ENCODE measurements around the gene IL18RAP. TPM values are rescaled to one million over a fixed set of nuclear protein-coding genes. Genes with fewer than 3 reads are reported as not detected.

Gene IL18RAP
- total RNA-seq, 2 donors from 2014 or later = 0.30 to 1.4 TPM

GRCh38 chr2:102386867-102387541 is 36.0 kb upstream of the IL18RAP start:
- DNase-seq (ENCODE audit: low spot score) = no peak
- no peaks in the 10 kb centered on the region for H3K36me3 ChIP-seq
- no peak overlapping the region for H3K27ac ChIP-seq
- no peak overlapping the region for H3K4me3 ChIP-seq
- peaks cover 0 to 31% of the 10 kb centered on the region in 2 donors for H3K9me3 ChIP-seq
- no peaks in the 10 kb centered on the region for H3K4me1 ChIP-seq
- TF ChIP-seq CTCF (IDR thresholded peaks at IDR 0.05) = no peak
- H3K27me3 ChIP-seq = no peaks in the 10 kb centered on the region

- Histone ChIP-seq H3K4me3 (no peak overlapping the region), H3K36me3 (no peaks in the 10 kb centered on the region), H3K9me3 (peaks cover 0 to 23% of the 10 kb centered on the region in 2 donors), H3K4me1 (no peaks in the 10 kb centered on the region), H3K27ac (no peak overlapping the region), H3K27me3 (no peaks in the 10 kb centered on the region)
- no peak for TF ChIP-seq CTCF (IDR thresholded peaks at IDR 0.05)
- DNase-seq (ENCODE audit: low spot score) = no peak
Measured at GRCh38 chr2:102387763-102388546, 35.0 kb upstream of the IL18RAP start.

GRCh38 chr2:102391565-102391964 is 31.4 kb upstream of the IL18RAP start:
- no peak for TF ChIP-seq CTCF (IDR thresholded peaks at IDR 0.05)
- H3K9me3 ChIP-seq = no peaks in the 10 kb centered on the region
- no peaks in the 10 kb centered on the region for H3K27me3 ChIP-seq
- H3K27ac ChIP-seq = no peak overlapping the region
- H3K36me3 ChIP-seq = no peaks in the 10 kb centered on the region
- DNase-seq (ENCODE audit: low spot score) = no peak
- H3K4me3 ChIP-seq = no peak overlapping the region
- H3K4me1 ChIP-seq = no peaks in the 10 kb centered on the region

GRCh38 chr2:102392096-102392495 is 30.9 kb upstream of the IL18RAP start:
- H3K36me3 ChIP-seq = no peaks in the 10 kb centered on the region
- H3K4me1 ChIP-seq = no peaks in the 10 kb centered on the region
- H3K9me3 ChIP-seq = no peaks in the 10 kb centered on the region
- H3K27ac ChIP-seq = no peak overlapping the region
- no peaks in the 10 kb centered on the region for H3K27me3 ChIP-seq
- no peak for TF ChIP-seq CTCF (IDR thresholded peaks at IDR 0.05)
- no peak for DNase-seq (ENCODE audit: low spot score)
- H3K4me3 ChIP-seq = no peak overlapping the region

- Histone ChIP-seq H3K4me3 (no peak overlapping the region), H3K27ac (no peak overlapping the region), H3K36me3 (no peaks in the 10 kb centered on the region), H3K27me3 (no peaks in the 10 kb centered on the region), H3K4me1 (no peaks in the 10 kb centered on the region), H3K9me3 (no peaks in the 10 kb centered on the region)
- no peak for DNase-seq (ENCODE audit: low spot score)
- TF ChIP-seq CTCF (IDR thresholded peaks at IDR 0.05) = no peak
Measured at GRCh38 chr2:102392942-102393341, 30.0 kb upstream of the IL18RAP start.

Measured in right atrium auricular region (tissue), 2 donors.